PFSK-1 (cell line): ENCODE measurements around the gene ADGRB3.

Source experiments
- FOXP2 ChIP-seq: optimal IDR thresholded peaks from 2 replicates; pipeline ENCODE3; 2011; ENCODE audit warnings: borderline replicate concordance, control low read depth, inconsistent platforms; ENCODE audit not compliant: insufficient read depth; ENCODE audit errors: extremely low read length, extremely low read depth
- POLR2AphosphoS5 ChIP-seq: IDR thresholded peaks from 2 replicates; pipeline ENCODE4 v1.6.1; 2012; ENCODE audit warnings: low read depth, mild to moderate bottlenecking, control low read depth, low read length, moderate library complexity
- SIN3A ChIP-seq: IDR thresholded peaks from 2 replicates; pipeline ENCODE4 v1.6.1; 2012; ENCODE audit warnings: mild to moderate bottlenecking, low read length, moderate library complexity, borderline replicate concordance; ENCODE audit not compliant: insufficient read depth
- TAF1 ChIP-seq: IDR thresholded peaks from 2 replicates; pipeline ENCODE4 v1.6.1; 2012; ENCODE audit warnings: low read length, control low read depth, borderline replicate concordance; ENCODE audit not compliant: insufficient read depth
- TF ChIP-seq, protein P1 (sequence below), 2 experiments: IDR thresholded peaks; 2 replicates each; pipeline versions ENCODE4 v1.6.1 to v1.8.0; 2011 to 2012; ENCODE audit warnings: low read depth in 2 of 2, low read length in 2 of 2, control low read depth in 1 of 2, inconsistent platforms in 1 of 2, mild to moderate bottlenecking in 1 of 2, moderate library complexity in 1 of 2; ENCODE audit not compliant: insufficient read depth in 1 of 2

ADGRB3 gene

GRCh38 chr6:69285054-69285453, 650.0 kb downstream of the ADGRB3 start:
- TF ChIP-seq, protein P1, sequence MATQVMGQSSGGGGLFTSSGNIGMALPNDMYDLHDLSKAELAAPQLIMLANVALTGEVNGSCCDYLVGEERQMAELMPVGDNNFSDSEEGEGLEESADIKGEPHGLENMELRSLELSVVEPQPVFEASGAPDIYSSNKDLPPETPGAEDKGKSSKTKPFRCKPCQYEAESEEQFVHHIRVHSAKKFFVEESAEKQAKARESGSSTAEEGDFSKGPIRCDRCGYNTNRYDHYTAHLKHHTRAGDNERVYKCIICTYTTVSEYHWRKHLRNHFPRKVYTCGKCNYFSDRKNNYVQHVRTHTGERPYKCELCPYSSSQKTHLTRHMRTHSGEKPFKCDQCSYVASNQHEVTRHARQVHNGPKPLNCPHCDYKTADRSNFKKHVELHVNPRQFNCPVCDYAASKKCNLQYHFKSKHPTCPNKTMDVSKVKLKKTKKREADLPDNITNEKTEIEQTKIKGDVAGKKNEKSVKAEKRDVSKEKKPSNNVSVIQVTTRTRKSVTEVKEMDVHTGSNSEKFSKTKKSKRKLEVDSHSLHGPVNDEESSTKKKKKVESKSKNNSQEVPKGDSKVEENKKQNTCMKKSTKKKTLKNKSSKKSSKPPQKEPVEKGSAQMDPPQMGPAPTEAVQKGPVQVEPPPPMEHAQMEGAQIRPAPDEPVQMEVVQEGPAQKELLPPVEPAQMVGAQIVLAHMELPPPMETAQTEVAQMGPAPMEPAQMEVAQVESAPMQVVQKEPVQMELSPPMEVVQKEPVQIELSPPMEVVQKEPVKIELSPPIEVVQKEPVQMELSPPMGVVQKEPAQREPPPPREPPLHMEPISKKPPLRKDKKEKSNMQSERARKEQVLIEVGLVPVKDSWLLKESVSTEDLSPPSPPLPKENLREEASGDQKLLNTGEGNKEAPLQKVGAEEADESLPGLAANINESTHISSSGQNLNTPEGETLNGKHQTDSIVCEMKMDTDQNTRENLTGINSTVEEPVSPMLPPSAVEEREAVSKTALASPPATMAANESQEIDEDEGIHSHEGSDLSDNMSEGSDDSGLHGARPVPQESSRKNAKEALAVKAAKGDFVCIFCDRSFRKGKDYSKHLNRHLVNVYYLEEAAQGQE (IDR thresholded peaks at IDR 0.05; ENCODE audit: insufficient read depth in 1 of 2, low read depth in 2 of 2, low read length in 2 of 2), result no peak
- TF ChIP-seq SIN3A (no peak), FOXP2 (no peak), POLR2AphosphoS5 (no peak), TAF1 (no peak)

GRCh38 chr6:69286331-69286730, 651.2 kb downstream of the ADGRB3 start:
- TF ChIP-seq, protein P1 (IDR thresholded peaks at IDR 0.05; ENCODE audit: insufficient read depth in 1 of 2, low read depth in 2 of 2, low read length in 2 of 2), result no peak
- TF ChIP-seq SIN3A, result no peak
- TF ChIP-seq FOXP2, result no peak
- TF ChIP-seq TAF1, result no peak
- TF ChIP-seq POLR2AphosphoS5, result no peak

- TF ChIP-seq POLR2AphosphoS5 (no peak), TAF1 (no peak), SIN3A (no peak), FOXP2 (no peak)
- TF ChIP-seq, protein P1 (IDR thresholded peaks at IDR 0.05; ENCODE audit: insufficient read depth in 1 of 2, low read depth in 2 of 2, low read length in 2 of 2), result no peak
These were observed 654.8 kb downstream of the ADGRB3 start for GRCh38 chr6:69289689-69290495.

DNA sequence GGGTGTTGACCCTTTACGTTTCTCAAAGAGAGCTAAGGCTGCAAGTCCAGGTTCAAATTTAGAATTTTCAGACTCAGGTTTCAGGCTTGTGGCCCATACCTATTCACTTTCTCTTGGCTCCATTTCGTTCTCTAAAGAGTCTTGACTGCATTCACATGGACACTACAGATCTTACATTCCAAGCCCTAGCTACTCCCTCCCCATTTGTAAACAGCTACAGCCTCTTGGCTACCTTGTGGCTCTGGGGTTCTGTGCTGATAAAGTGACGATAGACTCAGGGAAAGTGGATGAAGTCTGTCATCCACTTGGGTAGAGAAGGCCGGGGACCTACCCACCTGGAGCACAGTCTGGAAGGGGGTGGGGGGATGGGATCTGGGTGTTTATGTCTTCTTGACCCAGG, 658.4 kb downstream of the ADGRB3 start:
- TF ChIP-seq, protein P1 (IDR thresholded peaks at IDR 0.05; ENCODE audit: insufficient read depth in 1 of 2, low read depth in 2 of 2, low read length in 2 of 2), result no peak
- no peak for TF ChIP-seq POLR2AphosphoS5
- no peak for TF ChIP-seq SIN3A
- TF ChIP-seq FOXP2, result no peak
- no peak for TF ChIP-seq TAF1

DNA sequence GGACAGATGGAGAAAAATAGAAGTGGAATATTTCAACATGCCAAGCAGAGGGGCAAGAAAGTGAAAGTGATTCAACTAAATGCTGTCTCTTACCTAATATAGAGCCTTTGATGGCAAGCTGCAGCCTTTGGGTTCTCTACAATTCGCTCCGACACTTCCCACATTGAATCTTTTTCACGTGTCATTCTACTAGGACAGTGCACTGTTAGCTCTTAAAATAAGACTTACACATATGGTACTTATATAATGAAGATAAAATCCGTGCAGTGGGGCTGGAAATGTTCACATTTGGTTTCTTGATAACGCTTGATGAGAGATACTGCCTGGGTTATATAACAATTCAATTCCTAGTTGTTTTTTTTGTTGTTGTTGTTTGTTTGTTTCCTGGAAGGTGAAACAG, 659.3 kb downstream of the ADGRB3 start:
- TF ChIP-seq, protein P1 (IDR thresholded peaks at IDR 0.05; ENCODE audit: insufficient read depth in 1 of 2, low read depth in 2 of 2, low read length in 2 of 2), result no peak
- TF ChIP-seq SIN3A (no peak), TAF1 (no peak), POLR2AphosphoS5 (no peak), FOXP2 (no peak)
